HG03064 (cell line): ENCODE data around the gene SNW1.

ENCODE experiments used
- ATAC-seq: cut with Tn5 transposase; IDR thresholded peaks from one replicate; pipeline ENCODE4 v1.9.1; 2021; ENCODE audit warnings: low read depth; ENCODE audit not compliant: unreplicated experiment

The SNW1 gene

DNA sequence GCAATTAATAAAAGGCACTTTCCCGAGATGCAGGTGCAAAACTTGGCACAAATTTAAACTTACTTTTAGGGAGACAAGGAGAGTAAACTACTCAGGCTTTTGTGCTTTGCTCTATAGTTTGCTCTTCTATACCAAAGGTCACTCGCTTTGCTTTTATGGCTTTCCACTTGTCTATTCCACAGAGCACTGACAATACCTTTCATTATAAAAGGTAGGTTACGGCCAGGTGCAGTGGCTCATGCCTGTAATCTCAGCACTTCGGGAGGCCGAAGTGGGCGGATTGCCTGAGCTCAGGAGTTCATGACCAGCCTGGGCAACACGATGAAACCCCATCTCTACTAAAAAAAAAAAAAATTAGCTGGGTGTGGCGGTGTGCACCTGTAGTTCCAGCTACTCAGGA, 86.0 kb downstream of the SNW1 start:
- ATAC-seq, result no peak

DNA sequence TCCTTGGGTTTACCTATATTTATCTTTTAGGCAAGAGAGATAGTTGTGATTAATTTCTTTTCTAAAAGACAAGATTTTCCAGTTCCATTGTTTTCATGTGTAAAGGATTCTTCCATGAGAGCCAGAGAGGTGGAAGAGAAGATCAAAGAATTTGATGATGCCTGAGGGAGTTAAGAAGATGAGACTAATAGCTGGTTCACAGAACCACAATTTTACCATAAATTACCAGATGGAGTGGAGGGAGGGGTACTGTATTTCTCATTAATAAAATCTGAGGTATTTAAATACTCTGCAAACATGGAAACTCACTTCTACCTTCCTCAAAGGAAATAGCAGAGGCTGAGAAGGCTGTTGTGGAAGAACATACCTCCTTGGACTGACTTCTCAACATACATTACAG, 87.8 kb downstream of the SNW1 start:
- no peak for ATAC-seq
